HG02798 (cell line): ENCODE results near the gene CEP112.

Experiments
- ATAC-seq: cut with Tn5 transposase; IDR thresholded peaks from one replicate; pipeline ENCODE4 v1.9.1; 2021; ENCODE audit warnings: mild to moderate bottlenecking; ENCODE audit not compliant: unreplicated experiment, poor library complexity

The CEP112 gene

DNA sequence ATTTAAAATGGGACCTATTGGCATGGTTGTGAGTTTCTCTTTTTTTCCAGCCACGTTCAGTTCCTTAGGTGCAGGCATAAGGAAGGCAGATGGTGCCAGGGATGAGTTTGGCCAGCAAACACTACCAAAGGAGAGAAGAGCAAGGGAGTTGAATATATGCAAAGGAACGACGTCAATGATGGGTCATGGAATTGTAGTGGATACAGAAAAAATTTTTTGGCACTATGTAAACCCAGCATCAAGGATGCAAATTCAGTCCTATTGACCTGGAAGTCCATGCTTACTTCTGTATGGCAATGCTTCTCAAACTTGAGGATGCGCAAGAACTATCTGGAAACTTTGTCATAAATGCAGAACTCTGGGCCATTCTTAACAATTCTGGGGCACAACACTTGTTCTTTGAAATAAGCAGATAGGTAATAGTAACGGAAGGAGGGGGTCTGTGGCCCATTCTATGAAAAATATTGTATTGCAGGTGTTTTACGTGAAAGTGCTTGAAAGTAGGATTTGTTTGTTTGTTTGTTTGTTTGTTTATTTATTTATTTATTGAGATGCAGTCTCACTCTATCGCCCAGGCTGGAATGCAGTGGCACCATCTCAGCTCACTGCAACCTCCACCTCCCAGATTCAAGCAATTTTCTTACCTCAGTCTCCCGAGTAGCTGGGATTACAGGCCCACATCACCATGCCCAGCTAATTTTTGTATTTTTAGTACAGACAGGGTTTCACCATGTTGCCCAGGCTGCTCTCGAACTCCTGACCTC, 19.3 kb upstream of the CEP112 start:
- no peak for ATAC-seq

DNA sequence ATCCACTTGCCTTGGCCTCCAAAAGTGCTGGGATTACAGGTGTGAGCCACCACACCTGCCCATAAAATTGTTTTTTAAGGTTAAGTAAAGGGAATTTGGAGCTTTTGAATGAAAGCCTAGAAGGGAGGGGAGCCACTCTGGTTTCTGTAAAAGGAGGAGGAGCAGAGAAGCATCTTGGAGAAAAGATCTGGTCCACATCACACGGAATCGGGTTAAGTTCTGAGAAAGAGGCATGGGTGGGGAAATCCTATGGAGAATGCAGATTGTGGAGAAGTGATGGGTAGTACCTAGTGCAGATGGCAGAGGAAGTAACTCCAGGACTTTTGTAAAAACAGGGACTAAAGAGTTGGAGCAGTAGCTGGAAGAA, 18.3 kb upstream of the CEP112 start:
- no peak for ATAC-seq

GRCh38 chr17:66207936-66208335, 16.0 kb upstream of the CEP112 start:
- no peak for ATAC-seq

DNA sequence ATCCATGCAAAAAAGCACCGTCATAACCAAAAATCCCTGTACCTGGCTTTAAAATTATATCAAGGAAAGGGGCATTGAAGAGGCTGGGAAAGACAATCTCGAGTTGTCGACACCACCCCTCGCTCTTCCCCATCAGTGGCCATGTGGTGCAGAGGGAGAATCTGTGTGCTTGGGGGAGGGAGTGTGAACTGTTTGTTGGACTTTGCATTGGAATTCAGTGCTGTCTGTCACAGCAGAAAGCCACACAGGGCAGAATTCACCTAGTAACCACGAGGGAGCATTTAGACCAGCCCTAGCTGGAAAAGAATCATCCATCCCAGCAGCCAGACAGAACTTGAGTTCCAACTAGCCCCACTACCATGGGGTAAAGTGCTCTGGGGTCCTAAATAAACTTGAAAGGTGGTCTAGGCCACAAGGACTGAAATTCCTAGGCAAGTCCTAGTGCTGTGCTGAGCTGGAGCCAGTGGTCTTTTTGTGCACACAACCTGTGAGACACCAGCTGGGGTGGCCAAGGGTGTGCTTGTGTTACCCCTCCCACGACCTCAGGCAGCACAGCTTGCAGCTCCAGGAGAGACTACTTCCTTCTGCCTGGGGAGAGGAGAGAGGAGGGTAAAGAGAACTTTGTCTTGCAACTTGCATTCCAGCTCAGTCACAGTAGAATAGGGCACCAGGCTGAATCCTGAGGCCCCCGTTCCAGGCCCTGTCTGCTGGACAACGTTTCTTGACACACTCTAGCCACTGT, 11.5 kb upstream of the CEP112 start:
- no peak for ATAC-seq

- no peak for ATAC-seq
Measured at GRCh38 chr17:66200685-66201092, 8.8 kb upstream of the CEP112 start.

GRCh38 chr17:66198242-66198641, 6.3 kb upstream of the CEP112 start:
- ATAC-seq, result no peak

DNA sequence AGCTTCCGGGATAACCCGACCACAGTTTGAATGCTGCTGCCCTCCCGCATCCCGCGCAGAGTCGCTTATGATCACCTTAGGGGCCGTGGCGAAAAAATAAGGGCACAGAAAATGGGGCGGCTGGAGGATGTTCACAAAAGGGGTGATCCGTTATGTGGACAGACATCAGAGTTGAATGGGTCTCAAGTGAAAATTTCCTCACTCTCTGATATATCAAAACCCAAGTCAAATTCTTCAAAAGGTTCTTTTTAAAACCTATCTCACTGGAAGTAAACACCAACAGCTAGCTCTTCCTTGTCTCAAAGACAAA, 400 bp upstream of the CEP112 start:
- no peak for ATAC-seq

GRCh38 chr17:66190738-66191592, 968 bp downstream of the CEP112 start:
- no peak for ATAC-seq

DNA sequence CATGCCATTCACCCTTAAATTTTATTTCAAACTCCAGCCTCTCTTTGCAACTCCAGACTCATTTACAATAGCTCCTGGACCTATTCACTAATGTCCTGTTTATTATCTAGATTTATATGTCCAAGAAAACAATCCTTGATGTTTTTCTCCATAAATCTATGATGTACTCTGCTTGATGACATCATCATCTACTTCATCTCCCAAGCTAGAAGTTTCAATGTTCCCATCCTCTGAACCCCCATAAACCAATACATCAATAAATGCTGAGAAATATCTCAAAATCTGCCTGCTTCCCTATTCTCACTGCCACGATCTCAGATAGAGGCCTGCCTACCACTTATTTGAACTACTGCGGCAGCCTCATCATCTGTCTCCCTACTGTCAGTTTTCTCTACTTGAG, 4.2 kb downstream of the CEP112 start:
- no peak for ATAC-seq

- no peak for ATAC-seq
Measured at GRCh38 chr17:66185862-66186261, 6.1 kb downstream of the CEP112 start.

DNA sequence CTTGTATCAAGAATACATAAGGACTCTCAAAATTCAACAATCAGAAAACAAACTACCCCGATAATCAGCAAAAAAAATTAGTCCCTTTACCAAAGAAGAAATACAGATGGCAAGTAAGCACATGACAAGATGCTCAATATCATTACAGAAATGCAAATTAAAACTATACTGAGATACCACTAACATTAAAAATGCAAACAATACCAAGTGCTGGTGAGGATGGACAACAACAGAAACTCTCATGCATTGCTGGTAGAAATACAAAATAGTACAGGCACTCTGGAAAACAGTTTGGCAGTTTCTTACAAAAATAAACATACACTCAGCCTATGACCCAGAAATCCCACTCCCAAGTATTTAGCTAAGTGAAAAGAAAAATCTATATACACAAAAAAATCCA, 7.5 kb downstream of the CEP112 start:
- ATAC-seq, result no peak

DNA sequence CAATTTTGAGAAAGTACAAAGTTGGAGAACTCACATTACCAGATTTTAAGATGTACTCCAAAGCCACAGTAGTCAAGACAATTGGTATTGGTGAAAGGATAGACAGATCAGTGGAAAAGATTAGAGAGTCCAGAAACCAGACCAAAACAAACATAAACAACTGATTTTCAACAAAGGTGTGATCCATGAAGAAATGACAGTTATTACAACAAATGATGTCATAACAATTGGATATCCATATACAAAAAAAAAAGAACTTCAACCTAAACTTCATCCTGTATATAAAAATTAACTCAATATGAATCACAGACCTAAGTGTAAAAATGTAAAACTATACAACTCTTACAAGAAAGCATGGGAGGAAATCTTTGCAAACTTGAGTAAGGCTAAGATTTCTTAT, 8.4 kb downstream of the CEP112 start:
- no peak for ATAC-seq

DNA sequence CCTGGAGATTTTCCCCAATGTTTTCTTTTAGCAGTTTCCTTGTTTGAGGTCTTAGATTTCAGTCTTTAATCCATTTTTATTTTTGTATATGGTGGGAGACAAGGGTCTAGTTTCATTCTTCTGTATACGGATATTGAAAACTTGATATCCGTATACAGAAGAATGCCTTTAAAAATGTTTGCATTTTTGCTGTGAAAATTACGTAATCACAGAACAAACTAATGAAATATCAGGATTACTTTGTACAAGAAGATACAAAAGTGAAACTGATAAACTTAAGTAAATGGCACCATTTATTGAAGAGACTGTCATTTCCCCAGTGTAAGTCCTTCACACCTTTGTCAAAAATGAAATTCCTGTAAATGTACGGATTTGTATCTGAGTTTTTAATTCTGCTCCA, 13.3 kb downstream of the CEP112 start:
- no peak for ATAC-seq

- no peak for ATAC-seq
Measured at GRCh38 chr17:66177048-66177447, 14.9 kb downstream of the CEP112 start.

GRCh38 chr17:66175892-66176291, 16.0 kb downstream of the CEP112 start:
- no peak for ATAC-seq

DNA sequence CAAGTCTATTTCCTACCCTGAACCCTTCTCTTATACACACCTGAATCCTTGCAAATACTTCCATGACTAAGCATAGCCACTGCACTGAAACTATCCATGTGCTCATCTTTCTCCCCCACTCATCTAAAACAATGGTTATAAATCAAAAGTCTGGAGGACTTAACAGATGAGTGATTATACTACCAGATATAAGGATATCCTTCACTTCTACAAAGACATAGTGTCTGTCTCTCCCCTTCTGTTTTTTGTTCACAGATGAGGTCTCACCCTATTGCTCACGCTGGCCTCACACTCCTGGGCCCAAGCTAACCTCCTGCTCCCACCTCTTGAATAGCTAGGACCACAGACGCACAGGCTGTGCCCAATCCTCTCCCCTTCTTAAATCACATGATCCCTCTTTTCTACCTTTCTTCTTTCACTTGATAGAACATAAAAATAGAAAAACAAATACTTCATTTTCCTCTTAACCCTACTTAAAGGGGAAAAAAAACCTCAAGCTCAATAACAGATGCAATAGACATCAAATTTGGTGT, 19.2 kb downstream of the CEP112 start:
- ATAC-seq, result no peak

GRCh38 chr17:66172144-66172543, 19.8 kb downstream of the CEP112 start:
- no peak for ATAC-seq

DNA sequence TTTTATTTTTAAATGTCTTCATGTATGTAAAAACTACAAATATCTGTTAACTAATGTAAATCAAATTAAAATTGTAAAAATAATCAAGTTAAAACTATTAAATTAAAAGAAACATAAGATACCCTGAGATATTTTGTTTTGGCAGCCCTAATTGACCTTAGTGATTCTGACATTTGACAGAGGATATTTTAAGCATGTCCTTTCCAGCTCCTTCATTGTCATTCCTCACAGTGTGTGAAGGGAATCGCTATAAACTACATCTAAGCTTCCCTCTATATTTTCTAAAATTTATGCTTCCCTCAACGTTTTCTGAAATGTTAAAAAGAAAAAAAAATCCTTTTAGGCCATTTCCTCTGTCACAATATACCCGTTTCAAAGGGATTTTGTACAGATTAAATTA, 20.2 kb downstream of the CEP112 start:
- ATAC-seq, result no peak

GRCh38 chr17:66171172-66171571, 20.8 kb downstream of the CEP112 start:
- ATAC-seq, result no peak

- ATAC-seq, result no peak
Measured at GRCh38 chr17:66169839-66170238, 22.1 kb downstream of the CEP112 start.

DNA sequence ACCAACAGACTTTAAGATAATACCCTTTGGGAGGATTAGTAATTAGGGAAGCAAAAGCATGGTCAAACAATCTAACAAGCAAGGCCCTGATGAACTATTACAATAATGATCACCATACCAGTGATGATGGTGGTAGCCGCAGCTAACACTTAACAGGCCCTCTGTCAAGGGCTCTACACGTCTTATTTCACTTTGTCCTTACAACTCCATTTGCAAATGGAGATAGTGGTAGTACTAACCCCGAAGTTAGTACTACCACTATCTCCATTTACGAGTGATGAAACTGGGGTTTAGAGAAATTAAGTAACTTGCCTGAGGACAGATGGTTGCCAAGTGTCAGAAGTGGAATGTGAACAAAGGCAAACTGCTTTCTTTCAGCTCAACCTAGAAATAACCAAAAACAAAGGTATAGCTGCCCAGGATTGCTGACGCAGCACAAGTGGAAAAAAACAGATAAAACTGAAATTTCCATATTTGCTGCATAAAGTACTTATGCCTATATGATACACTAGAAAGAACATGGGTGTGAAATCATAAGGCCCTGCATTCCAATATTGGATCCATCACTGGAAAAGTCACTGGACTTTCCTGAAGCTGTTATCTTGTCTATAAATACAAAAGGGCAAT, 24.6 kb downstream of the CEP112 start:
- no peak for ATAC-seq
